IMR-90 (cell line): Measurements from ENCODE around the gene JAKMIP2. TPM values are rescaled to one million over a fixed set of nuclear protein-coding genes. Genes with fewer than 3 reads are reported as not detected.

Experiments used
- ATAC-seq: fragments of 200-7000 bp; cut with Tn5 transposase; 2 replicates; pipeline ENCODE4 v1.9.1; 2020; ENCODE audit warnings: low read depth, mild to moderate bottlenecking, moderate library complexity
- BruUV-seq: library from RNA; stranded (reverse); fragments of 400-500 nt; replicated peaks from 2 replicates; lab custom pipeline; 2021; lab: Mats Ljungman, UMichigan
- CTCF ChIA-PET: fragments of 300-600 bp; formaldehyde crosslinking; extraction: SDS; loops from one replicate; lab custom pipeline; 2021; ENCODE audit warnings: antibody characterized with exemption; lab: Yijun Ruan, JAX
- POLR2A ChIA-PET: fragments of 300-600 bp; sonication (Branson Sonifier 250); formaldehyde crosslinking; loops from one replicate; lab custom pipeline; 2022; ENCODE audit warnings: antibody characterized with exemption; ENCODE audit not compliant: unreplicated experiment; lab: Charles Lee
- DNase-seq: peaks from one replicate; pipeline ENCODE4 v3.0.0; 2013
- H2AFZ ChIP-seq: replicated peaks from 2 replicates; pipeline ENCODE3; 2013; ENCODE audit warnings: low read length, mild to moderate bottlenecking; ENCODE audit not compliant: poor library complexity
- H2AK5ac ChIP-seq: 2 replicates; pipeline ENCODE4 v1.6.1; 2013; ENCODE audit warnings: low read depth, low read length, inconsistent platforms
- H2AK9ac ChIP-seq: replicated peaks from 2 replicates; pipeline ENCODE3; 2013; ENCODE audit warnings: mild to moderate bottlenecking, low read depth, low read length, moderate library complexity; ENCODE audit not compliant: poor library complexity
- H2BK120ac ChIP-seq: 2 replicates; pipeline ENCODE4 v1.6.1; 2013; ENCODE audit warnings: low read depth, low read length, inconsistent platforms
- H2BK15ac ChIP-seq: 3 replicates; pipeline ENCODE4 v1.6.1; 2013; ENCODE audit warnings: low read depth, low read length, inconsistent platforms
- H2BK20ac ChIP-seq: 2 replicates; pipeline ENCODE4 v1.6.1; 2013; ENCODE audit warnings: low read depth, mild to moderate bottlenecking, inconsistent platforms, low read length, moderate library complexity
- H2BK5ac ChIP-seq: 2 replicates; pipeline ENCODE4 v1.6.1; 2013; ENCODE audit warnings: mild to moderate bottlenecking, low read depth, low read length, inconsistent platforms; ENCODE audit not compliant: poor library complexity, severe bottlenecking
- H3K14ac ChIP-seq: replicated peaks from 2 replicates; pipeline ENCODE4 v1.6.1; 2013; ENCODE audit warnings: low read depth, low read length, inconsistent platforms
- H3K18ac ChIP-seq: 2 replicates; pipeline ENCODE4 v1.6.1; 2013; ENCODE audit warnings: low read depth, low read length, control low read depth
- H3K23ac ChIP-seq: 2 replicates; pipeline ENCODE4 v1.6.1; 2013; ENCODE audit warnings: low read depth, low read length, inconsistent platforms
- H3K27ac ChIP-seq: 2 replicates; pipeline ENCODE4 v1.5.1; 2013; ENCODE audit warnings: mild to moderate bottlenecking, control low read depth, low read length; ENCODE audit not compliant: insufficient read depth
- H3K27me3 ChIP-seq: 2 replicates; pipeline ENCODE4 v1.6.1; 2013; ENCODE audit warnings: low read length; ENCODE audit not compliant: control insufficient read depth, insufficient read depth
- H3K36me3 ChIP-seq: 2 replicates; pipeline ENCODE4 v1.6.1; 2013; ENCODE audit warnings: low read length, mixed read lengths; ENCODE audit not compliant: control insufficient read depth, insufficient read depth
- H3K4ac ChIP-seq: 2 replicates; pipeline ENCODE4 v1.6.1; 2013; ENCODE audit warnings: low read depth, low read length, inconsistent platforms
- H3K4me1 ChIP-seq: 2 replicates; pipeline ENCODE4 v1.6.1; 2013; ENCODE audit warnings: low read length, mixed read lengths; ENCODE audit not compliant: control insufficient read depth, insufficient read depth
- H3K4me2 ChIP-seq: 2 replicates; pipeline ENCODE4 v1.6.1; 2013; ENCODE audit warnings: low read depth, mild to moderate bottlenecking, control low read depth, low read length, moderate library complexity
- H3K4me3 ChIP-seq: 2 replicates; pipeline ENCODE4 v1.5.1; 2013; ENCODE audit warnings: low read depth, mild to moderate bottlenecking, control low read depth, low read length, moderate library complexity; ENCODE audit not compliant: insufficient read depth
- H3K56ac ChIP-seq: 2 replicates; pipeline ENCODE4 v1.6.1; 2013; ENCODE audit warnings: low read length, inconsistent platforms; ENCODE audit not compliant: insufficient read depth; ENCODE audit errors: extremely low read depth
- H3K79me1 ChIP-seq, 2 experiments: 2 replicates each; pipeline ENCODE4 v1.6.1; 2013; ENCODE audit warnings: low read length in 2 of 2, inconsistent platforms in 1 of 2, low read depth in 1 of 2
- H3K9ac ChIP-seq: 2 replicates; pipeline ENCODE4 v1.6.1; 2013; ENCODE audit warnings: low read depth, low read length, control low read depth
- H3K9me1 ChIP-seq: 2 replicates; pipeline ENCODE4 v1.6.1; 2013; ENCODE audit warnings: low read length, inconsistent platforms; ENCODE audit not compliant: insufficient read depth
- H3K9me3 ChIP-seq: 2 replicates; pipeline ENCODE4 v1.6.1; 2013; ENCODE audit warnings: low read length; ENCODE audit not compliant: control insufficient read depth, insufficient read depth
- H4K20me1 ChIP-seq: 2 replicates; pipeline ENCODE4 v1.6.1; 2013; ENCODE audit warnings: low read length, inconsistent platforms; ENCODE audit not compliant: insufficient read depth
- H4K5ac ChIP-seq: 2 replicates; pipeline ENCODE4 v1.6.1; 2013; ENCODE audit warnings: mild to moderate bottlenecking, low read depth, low read length, control low read depth
- H4K8ac ChIP-seq, 2 experiments: 2 replicates each; pipeline ENCODE4 v1.6.1; 2013; ENCODE audit warnings: low read depth in 2 of 2, low read length in 2 of 2, control low read depth in 1 of 2, inconsistent platforms in 1 of 2
- H4K91ac ChIP-seq: 2 replicates; pipeline ENCODE4 v1.6.1; 2013; ENCODE audit warnings: low read depth, low read length, inconsistent platforms; ENCODE audit not compliant: insufficient read depth
- CEBPB ChIP-seq: IDR thresholded peaks from 2 replicates; pipeline ENCODE4 v1.6.1; 2012; ENCODE audit warnings: low read depth, low read length, improper control_type of control experiment
- FOS ChIP-seq: fragments of 150-350 bp; IDR thresholded peaks from 2 replicates; pipeline ENCODE4 v1.6.1; 2016; ENCODE audit warnings: low read depth, low read length
- MAZ ChIP-seq: IDR thresholded peaks from 2 replicates; pipeline ENCODE4 v1.6.1; 2012; ENCODE audit warnings: low read depth, mild to moderate bottlenecking, low read length, improper control_type of control experiment, moderate library complexity, borderline replicate concordance
- NFE2L2 ChIP-seq: fragments of 150-350 bp; IDR thresholded peaks from 2 replicates; pipeline ENCODE4 v1.6.1; 2016; ENCODE audit warnings: low read depth, mild to moderate bottlenecking, low read length
- RAD21 ChIP-seq: IDR thresholded peaks from 2 replicates; pipeline ENCODE4 v1.6.1; 2012; ENCODE audit warnings: low read length, improper control_type of control experiment
- SMC3 ChIP-seq: fragments of 150-350 bp; IDR thresholded peaks from 2 replicates; pipeline ENCODE4 v1.6.1; 2016; ENCODE audit warnings: low read depth, mild to moderate bottlenecking, antibody characterized with exemption, low read length, moderate library complexity
- WGBS, 2 experiments: methylation state at CpG; one replicate each; pipeline versions ENCODE4 v1.1.5 to v1.1.7; 2013; ENCODE audit warnings: missing lambda C conversion rate in 2 of 2; ENCODE audit not compliant: insufficient read length in 1 of 2; ENCODE audit errors: extremely low coverage in 2 of 2; 5-methylcytosine and 5-hydroxymethylcytosine counted together
- dilution Hi-C: fragments of 300-500 bp; cut with HindIII; formaldehyde crosslinking; loops from one replicate; pipeline ENCODE4 v1.14.3; 2018; ENCODE audit warnings: low sequenced_read_pairs; ENCODE audit not compliant: unreplicated experiment
- in situ Hi-C: fragments of 300-500 bp; cut with MboI; formaldehyde crosslinking; loops from 3 replicates; pipeline ENCODE4 v1.14.3; 2019; ENCODE audit warnings: low sequenced_read_pairs, inconsistent platforms, mixed read lengths
- intact Hi-C: fragments of 100-400 bp; cut with micrococcal nuclease; formaldehyde crosslinking; loops from 2 replicates; pipeline ENCODE4 v1.10.0; 2022
- polyA plus RNA-seq, 3 experiments: library from polyadenylated mRNA; depleted of rRNA; stranded (reverse); fragments of >200 nt; gene quantifications; 2 replicates each; pipeline ENCODE4 v1.2.3, GENCODE V29; 2012; ENCODE audit warnings: low replicate concordance in 1 of 3
- total RNA-seq: library from RNA; depleted of rRNA; stranded (reverse); fragments of >200 nt; gene quantifications from 2 replicates; pipeline ENCODE4 v1.2.3, GENCODE V29; 2012

JAKMIP2 gene
- total and polyA plus RNA-seq, 2 of the 4 experiments (the other 2 are of a cell fraction), result under 0.01 TPM; not detected in 1

DNA sequence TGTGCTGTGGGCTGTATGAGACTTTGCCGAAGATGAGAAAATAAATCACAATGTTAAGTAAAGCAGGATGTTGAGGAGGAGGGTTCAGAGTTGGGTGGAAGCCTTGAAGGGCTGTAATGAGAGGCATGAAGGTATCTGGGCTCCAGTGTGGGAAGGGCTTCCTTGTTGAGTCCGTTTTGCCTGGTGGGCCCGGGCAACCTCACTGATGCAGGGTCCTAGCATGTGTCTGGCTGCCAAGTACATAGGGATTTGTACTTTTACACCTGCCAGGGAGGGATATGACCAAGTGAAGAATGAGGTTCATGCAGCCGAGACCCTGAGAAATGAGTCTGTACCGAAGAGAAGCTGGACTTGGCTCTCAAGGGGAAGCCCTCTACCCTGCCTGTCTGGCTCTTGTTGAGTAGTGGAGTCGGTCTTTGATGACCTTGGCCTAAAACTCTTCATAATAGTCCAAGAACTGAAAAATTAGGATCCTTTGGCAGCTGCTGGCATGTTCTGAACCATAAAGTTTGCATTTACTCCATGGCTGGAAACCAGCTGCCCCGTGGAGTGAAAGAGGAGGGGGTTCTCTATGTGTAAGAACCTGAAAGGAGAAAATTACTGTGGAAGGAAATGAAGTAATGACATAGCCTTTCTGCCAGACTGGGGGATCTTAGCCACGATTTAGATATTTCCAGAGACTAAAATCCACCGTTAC is 213.7 kb downstream of the JAKMIP2 start:
- Histone ChIP-seq H3K36me3 (no peaks in the 10 kb centered on the region), H3K79me1 (no peaks in the 10 kb centered on the region), H2BK120ac (no peak overlapping the region), H2BK5ac (no peak overlapping the region), H3K4me3 (no peak overlapping the region), H3K18ac (no peak overlapping the region), H3K9me3 (no peaks in the 10 kb centered on the region), H3K27ac (no peak overlapping the region), H3K4ac (no peak overlapping the region), H4K91ac (no peak overlapping the region), H2BK15ac (no peak overlapping the region), H4K5ac (no peak overlapping the region), H3K27me3 (no peaks in the 10 kb centered on the region), H3K4me1 (no peaks in the 10 kb centered on the region), H2AK9ac (no peak overlapping the region), H3K9ac (no peak overlapping the region), H3K9me1 (no peaks in the 10 kb centered on the region), H2AK5ac (0 out of 2 replicates have a peak overlapping the region, but pooled peaks have one; percentile 3), H2AFZ (no peak overlapping the region), H4K8ac (no peak overlapping the region), H3K23ac (no peak overlapping the region), H2BK20ac (no peak overlapping the region), H3K4me2 (no peak overlapping the region), H4K20me1 (no peaks in the 10 kb centered on the region), H3K14ac (no peak overlapping the region), H3K56ac (no peak overlapping the region)
- ChIA-PET POLR2A (no interaction called here), CTCF (no interaction called here)
- ATAC-seq, result no peak
- DNase-seq, result no peak
- no peak for TF ChIP-seq NFE2L2
- no peak for TF ChIP-seq CEBPB
- no peak for TF ChIP-seq MAZ
- TF ChIP-seq RAD21, result no peak
- TF ChIP-seq FOS, result no peak
- no peak for TF ChIP-seq SMC3
- BruUV-seq, result no TSS peak
- dilution Hi-C loops, result no loop called here
- intact Hi-C loops, result no loop called here
- WGBS, 2 experiments, result 74% methylated on average over 2 of the region's 9 CpGs; no CpG with 5 or more reads in 1 of the 2 experiments
- in situ Hi-C loops, result no loop called here
